Fibroblast of the aortic adventitia (primary cell): Measurements from ENCODE around the gene LIPG. TPM values are rescaled to one million over a fixed set of nuclear protein-coding genes. Genes with fewer than 3 reads are reported as not detected.
"Not testable (repeated sequence)": the region's sequence is repeated elsewhere in the genome, so short reads cannot be mapped to it uniquely, and the experiment has no call there.

Experiments
- DNase-seq: peaks from one replicate; pipeline ENCODE4 v3.0.0-alpha.2; 2010; ENCODE audit warnings: low read depth
- H3K4me3 ChIP-seq: 2 replicates; pipeline ENCODE4 v1.5.1; 2011; ENCODE audit warnings: low read depth, mild to moderate bottlenecking, control low read depth, low read length, moderate library complexity
- CTCF ChIP-seq: IDR thresholded peaks from 2 replicates; pipeline ENCODE4 v1.5.1; 2011; ENCODE audit warnings: mild to moderate bottlenecking, low read length, control low read depth, inconsistent platforms; ENCODE audit not compliant: insufficient read depth
- total RNA-seq: library from RNA; depleted of rRNA; stranded (reverse); fragments of >200 nt; gene quantifications from 2 replicates; pipeline ENCODE4 v1.2.3, GENCODE V29; 2012; ENCODE audit warnings: low replicate concordance

LIPG gene
- total RNA-seq, 1 donor: 2.7 TPM

DNA sequence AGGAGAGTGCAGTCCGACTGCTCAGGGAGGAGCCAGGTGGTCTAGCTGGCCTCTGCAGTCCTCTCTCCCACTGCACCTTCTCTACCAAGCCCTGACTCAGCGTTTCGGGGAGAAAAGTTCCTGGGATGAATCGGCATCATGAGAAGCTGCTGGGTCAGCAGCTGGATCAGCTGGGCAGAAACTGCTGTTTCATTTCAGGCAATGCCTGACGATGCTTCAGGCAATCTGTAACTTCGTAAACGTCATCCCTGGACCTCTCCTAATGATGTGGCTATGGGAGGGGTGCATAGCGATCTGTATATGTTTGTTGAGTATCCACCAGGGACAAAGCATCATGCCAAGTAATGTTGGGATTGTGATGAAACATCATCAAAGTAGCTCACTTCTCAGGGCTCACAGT lies 20.7 kb downstream of the LIPG start:
- H3K4me3 ChIP-seq: no peak overlapping the region
- TF ChIP-seq CTCF: no peak
- peak; percentile 84 for DNase-seq

GRCh38 chr18:49584394-49584793 lies 22.5 kb downstream of the LIPG start:
- no peak for TF ChIP-seq CTCF
- H3K4me3 ChIP-seq: no peak overlapping the region
- DNase-seq: peak; percentile 39

GRCh38 chr18:49584951-49585350 lies 23.1 kb downstream of the LIPG start:
- not testable (repeated sequence) for DNase-seq, H3K4me3 ChIP-seq

DNA sequence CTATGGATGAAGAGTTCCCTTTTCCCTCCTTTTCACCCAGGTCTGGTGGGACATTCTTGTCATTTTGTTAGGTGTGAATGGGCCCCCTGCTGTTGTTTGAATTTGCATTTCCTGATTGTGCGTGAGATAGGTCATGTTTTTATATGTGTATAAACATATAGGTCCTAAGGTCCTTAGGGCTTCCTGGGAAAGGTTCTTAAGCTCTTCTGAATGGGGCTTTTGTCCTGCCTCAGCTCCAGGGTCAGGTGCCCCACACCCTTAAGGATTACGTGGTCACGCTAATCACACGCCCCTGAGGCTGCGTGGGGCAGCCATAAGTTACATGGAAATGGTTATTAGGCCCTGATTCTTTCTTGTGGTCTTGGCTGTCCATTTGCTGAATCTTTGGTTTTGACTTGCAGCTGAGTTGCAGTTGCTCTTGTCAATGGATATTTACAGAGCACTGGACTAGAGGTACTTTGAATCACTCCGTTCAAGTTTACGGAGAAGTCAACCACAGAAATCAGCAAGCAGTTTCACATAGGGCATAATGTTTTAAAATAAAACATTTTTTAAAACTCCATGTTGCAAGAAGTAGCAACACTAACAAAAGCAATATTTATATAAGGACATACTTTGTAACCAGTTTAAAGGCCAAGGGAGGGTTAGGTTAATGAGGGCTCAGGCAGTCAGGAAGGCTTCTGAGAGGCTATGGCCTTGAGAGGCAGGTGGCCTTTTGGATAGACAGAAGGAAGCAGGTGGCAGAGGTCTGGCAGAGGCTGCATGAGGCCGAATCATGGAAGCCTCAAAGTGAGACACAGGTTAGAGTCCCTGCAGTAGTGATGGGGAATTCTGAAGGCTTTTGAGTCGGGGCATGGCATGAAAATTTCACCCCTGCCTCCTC lies 24.2 kb downstream of the LIPG start:
- no peak for DNase-seq
- H3K4me3 ChIP-seq: no peak overlapping the region
- no peak for TF ChIP-seq CTCF

- no peak for DNase-seq
- TF ChIP-seq CTCF: no peak
- H3K4me3 ChIP-seq: no peak overlapping the region
These were observed 26.3 kb downstream of the LIPG start for GRCh38 chr18:49588171-49588570.

DNA sequence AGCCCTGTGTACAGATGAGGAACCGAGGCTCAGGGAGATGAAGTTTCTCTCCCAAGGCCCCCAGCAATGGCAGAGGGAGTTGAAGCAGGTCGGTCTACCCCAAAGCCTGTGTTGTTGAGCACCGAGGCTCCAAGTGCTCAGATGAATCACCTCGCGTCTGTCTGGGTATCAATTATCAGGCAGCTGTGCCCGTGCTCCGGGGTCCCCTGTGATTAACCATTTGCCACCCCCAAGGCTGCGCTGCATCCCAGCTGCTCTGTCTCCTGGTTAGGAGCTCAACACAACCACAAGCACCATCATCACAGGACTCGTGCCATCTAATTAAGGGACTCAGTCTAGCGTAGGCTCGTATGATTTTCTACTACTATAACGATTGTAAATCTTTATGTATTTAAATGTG lies 27.1 kb downstream of the LIPG start:
- TF ChIP-seq CTCF: no peak
- no peak overlapping the region for H3K4me3 ChIP-seq

GRCh38 chr18:49590608-49591007 lies 28.8 kb downstream of the LIPG start:
- no peak overlapping the region for H3K4me3 ChIP-seq
- DNase-seq: no peak
- no peak for TF ChIP-seq CTCF

More for the DNA sequence above, 27.1 kb downstream of the LIPG start:
- DNase-seq: no peak
